Mesenchymal stem cell (in vitro differentiated cells and primary cell): Measurements from ENCODE around the gene CTNNA3.

Experiments used
- DNase-seq: peaks from one replicate; pipeline ENCODE4 v3.0.0-alpha.2; 2013
- H2AFZ ChIP-seq: one replicate; pipeline ENCODE4 v1.6.1; 2013; ENCODE audit warnings: low read depth, mild to moderate bottlenecking, control low read depth, inconsistent platforms, low read length, moderate library complexity
- H2AK5ac ChIP-seq: 2 replicates; pipeline ENCODE4 v1.6.1; 2013; ENCODE audit warnings: low read length, moderate library complexity, mild to moderate bottlenecking, inconsistent platforms; ENCODE audit not compliant: severe bottlenecking
- H2BK120ac ChIP-seq: one replicate; pipeline ENCODE4 v1.6.1; 2013; ENCODE audit warnings: low read depth, mild to moderate bottlenecking, inconsistent platforms, low read length, moderate library complexity
- H2BK12ac ChIP-seq, 2 experiments: one replicate each; pipeline ENCODE4 v1.6.1; 2013; ENCODE audit warnings: inconsistent platforms in 2 of 2, low read length in 2 of 2, mild to moderate bottlenecking in 2 of 2, moderate library complexity in 2 of 2, control low read depth in 1 of 2
- H2BK15ac ChIP-seq: one replicate; pipeline ENCODE4 v1.6.1; 2013; ENCODE audit warnings: mild to moderate bottlenecking, low read depth, inconsistent platforms; ENCODE audit not compliant: poor library complexity, severe bottlenecking
- H2BK5ac ChIP-seq: 2 replicates; pipeline ENCODE4 v1.6.1; 2013; ENCODE audit warnings: low read depth, mild to moderate bottlenecking, low read length, control low read depth, inconsistent platforms; ENCODE audit not compliant: poor library complexity, severe bottlenecking
- H3K14ac ChIP-seq, 2 experiments: one replicate each; pipeline ENCODE4 v1.6.1; 2013; ENCODE audit warnings: inconsistent platforms in 2 of 2, low read length in 2 of 2, control low read depth in 1 of 2, mild to moderate bottlenecking in 1 of 2, moderate library complexity in 1 of 2
- H3K18ac ChIP-seq, 2 experiments: one replicate each; pipeline ENCODE4 v1.6.1; 2013; ENCODE audit warnings: inconsistent platforms in 2 of 2, low read length in 2 of 2, control low read depth in 1 of 2, low read depth in 1 of 2, mild to moderate bottlenecking in 1 of 2
- H3K23ac ChIP-seq, 2 experiments: one replicate each; pipeline ENCODE4 v1.6.1; 2013; ENCODE audit warnings: inconsistent platforms in 2 of 2, low read length in 2 of 2, mild to moderate bottlenecking in 2 of 2, moderate library complexity in 2 of 2, control low read depth in 1 of 2
- H3K27ac ChIP-seq: 2 replicates; pipeline ENCODE4 v1.5.1; 2013; ENCODE audit warnings: mild to moderate bottlenecking, moderate library complexity, low read length, control low read depth, inconsistent platforms; ENCODE audit not compliant: poor library complexity, severe bottlenecking
- H3K27me3 ChIP-seq, 2 experiments: 2 replicates each; pipeline versions ENCODE4 v1.6.1 to v1.7.0; 2013; ENCODE audit warnings: low read length in 2 of 2, mild to moderate bottlenecking in 2 of 2, moderate library complexity in 2 of 2, control low read depth in 1 of 2, inconsistent platforms in 1 of 2; ENCODE audit not compliant: control insufficient read depth in 1 of 2, insufficient read depth in 1 of 2
- H3K36me3 ChIP-seq, 2 experiments: 2 replicates each; pipeline versions ENCODE4 v1.6.1 to v1.7.0; 2013; ENCODE audit warnings: low read length in 2 of 2, control low read depth in 1 of 2, inconsistent platforms in 1 of 2, low read depth in 1 of 2, mild to moderate bottlenecking in 1 of 2; ENCODE audit not compliant: insufficient read depth in 2 of 2, control insufficient read depth in 1 of 2
- H3K4ac ChIP-seq, 2 experiments: one replicate each; pipeline ENCODE4 v1.6.1; 2013; ENCODE audit warnings: inconsistent platforms in 2 of 2, low read length in 2 of 2, mild to moderate bottlenecking in 2 of 2, moderate library complexity in 2 of 2, control low read depth in 1 of 2, low read depth in 1 of 2
- H3K4me1 ChIP-seq: 2 replicates; pipeline ENCODE4 v1.6.1; 2013; ENCODE audit warnings: low read depth, low read length, control low read depth; ENCODE audit not compliant: control insufficient read depth, insufficient read depth
- H3K4me2 ChIP-seq: 2 replicates; pipeline ENCODE4 v1.6.1; 2013; ENCODE audit warnings: low read length, mild to moderate bottlenecking, inconsistent platforms; ENCODE audit not compliant: poor library complexity, severe bottlenecking
- H3K4me3 ChIP-seq, 2 experiments: 2 replicates each; pipeline versions ENCODE4 v1.5.1 to v1.7.0; 2013; ENCODE audit warnings: low read length in 2 of 2, mild to moderate bottlenecking in 2 of 2, control low read depth in 1 of 2, low read depth in 1 of 2; ENCODE audit not compliant: insufficient read depth in 1 of 2
- H3K79me1 ChIP-seq: replicated peaks from 2 replicates; pipeline ENCODE4 v1.6.1; 2013; ENCODE audit warnings: mild to moderate bottlenecking, control low read depth, low read length, inconsistent platforms; ENCODE audit not compliant: poor library complexity, severe bottlenecking
- H3K9ac ChIP-seq: 2 replicates; pipeline ENCODE4 v1.7.0; 2013; ENCODE audit warnings: mild to moderate bottlenecking, low read length, moderate library complexity
- H3K9me3 ChIP-seq: 2 replicates; pipeline ENCODE4 v1.7.0; 2013; ENCODE audit warnings: mild to moderate bottlenecking, low read length; ENCODE audit not compliant: control insufficient read depth
- H4K8ac ChIP-seq: one replicate; pipeline ENCODE4 v1.6.1; 2013; ENCODE audit warnings: inconsistent platforms, mild to moderate bottlenecking, low read length, moderate library complexity
- H4K91ac ChIP-seq: one replicate; pipeline ENCODE4 v1.6.1; 2013; ENCODE audit warnings: mild to moderate bottlenecking, low read length, inconsistent platforms
- WGBS: methylation state at CpG from one replicate; pipeline ENCODE4 v1.1.7; 2013; ENCODE audit warnings: mixed read lengths; 5-methylcytosine and 5-hydroxymethylcytosine counted together

The CTNNA3 gene

DNA sequence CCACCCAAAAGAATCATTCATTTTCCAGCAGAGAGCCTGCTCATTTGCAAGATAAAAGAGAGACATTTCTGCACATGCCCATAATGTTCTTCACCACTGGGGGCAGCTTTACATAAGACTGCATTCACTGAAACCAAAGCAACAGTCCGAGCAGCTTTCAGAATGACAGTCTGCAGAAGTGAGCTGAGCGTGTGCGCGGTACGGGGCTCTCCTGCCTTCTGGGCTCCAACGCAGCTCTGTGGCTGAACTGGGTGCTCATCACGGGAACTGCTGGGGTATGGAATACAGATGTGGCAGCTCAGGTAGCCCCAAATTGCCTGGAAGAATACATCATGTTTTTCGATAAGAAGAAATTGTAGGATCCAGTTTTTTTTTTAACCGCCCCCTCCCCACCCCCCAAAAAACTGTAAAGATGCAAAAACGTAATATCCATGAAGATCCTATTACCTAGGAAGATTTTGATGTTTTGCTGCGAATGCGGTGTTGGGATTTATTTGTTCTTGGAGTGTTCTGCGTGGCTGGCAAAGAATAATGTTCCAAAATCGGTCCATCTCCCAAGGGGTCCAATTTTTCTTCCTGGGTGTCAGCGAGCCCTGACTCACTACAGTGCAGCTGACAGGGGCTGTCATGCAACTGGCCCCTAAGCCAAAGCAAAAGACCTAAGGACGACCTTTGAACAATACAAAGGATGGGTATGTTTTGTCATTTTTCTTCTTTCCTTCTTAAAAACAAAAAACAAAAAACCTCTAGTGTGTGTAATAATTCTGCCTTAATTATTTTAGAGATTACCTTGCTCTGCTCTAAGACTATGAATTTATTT, 769.9 kb downstream of the CTNNA3 start, which contains the start of gene LRRTM3:
LRRTM3 (plus strand) TSS at position 141 of the 820 bp plus-strand sequence.
- peaks cover 2% of the 10 kb centered on the region for H3K4me1 ChIP-seq
- 21% methylated on average over 14 of the region's 16 CpGs for WGBS

GRCh38 chr10:66925373-66925772, 770.6 kb downstream of the CTNNA3 start:
- Histone ChIP-seq H3K9me3 (no peaks in the 10 kb centered on the region), H3K36me3 (no peaks in the 10 kb centered on the region), H3K4me2 (no peak overlapping the region), H4K8ac (no peak overlapping the region), H2AK5ac (no peak overlapping the region), H3K18ac (no peak overlapping the region), H2BK15ac (no peak overlapping the region), H3K4me1 (peaks cover 2% of the 10 kb centered on the region), H3K4ac (no peak overlapping the region), H3K79me1 (no peaks in the 10 kb centered on the region), H3K14ac (no peak overlapping the region), H3K27me3 (peaks cover 10 to 56% of the 10 kb centered on the region in 2 experiments), H3K9ac (no peak overlapping the region), H2BK120ac (no peak overlapping the region), H2BK5ac (no peak overlapping the region), H2AFZ (no peak overlapping the region), H3K23ac (no peak overlapping the region), H4K91ac (no peak overlapping the region), H2BK12ac (no peak overlapping the region), H3K4me3 (no peak overlapping the region), H3K27ac (no peak overlapping the region)
- WGBS, result 33% methylated on average over 7 of the region's 7 CpGs
- DNase-seq, result no peak

More for the DNA sequence above, 769.9 kb downstream of the CTNNA3 start, which contains the start of gene LRRTM3:
- Histone ChIP-seq H4K91ac (no peak within 1 kb of the TSS), H2BK120ac (no peak within 1 kb of the TSS), H3K27me3 (peaks cover 10 to 58% of the 10 kb centered on the region in 2 experiments), H3K9me3 (no peaks in the 10 kb centered on the region), H2BK5ac (no peak within 1 kb of the TSS), H3K18ac (no peak within 1 kb of the TSS), H3K9ac (no peak within 1 kb of the TSS), H2BK15ac (no peak within 1 kb of the TSS), H3K4me3 (peak within 1 kb of the TSS; percentile 56 to 70), H2AFZ (no peak within 1 kb of the TSS), H2AK5ac (no peak within 1 kb of the TSS), H3K23ac (no peak within 1 kb of the TSS), H4K8ac (no peak within 1 kb of the TSS), H3K79me1 (no peaks in the 10 kb centered on the region), H3K14ac (peak within 1 kb of the TSS in 1 of 2 experiments; percentile 64), H3K4ac (no peak within 1 kb of the TSS), H3K27ac (no peak within 1 kb of the TSS), H3K36me3 (no peaks in the 10 kb centered on the region), H3K4me2 (peak within 1 kb of the TSS; percentile 99), H2BK12ac (no peak within 1 kb of the TSS)
- peak; percentile 74 for DNase-seq

DNA sequence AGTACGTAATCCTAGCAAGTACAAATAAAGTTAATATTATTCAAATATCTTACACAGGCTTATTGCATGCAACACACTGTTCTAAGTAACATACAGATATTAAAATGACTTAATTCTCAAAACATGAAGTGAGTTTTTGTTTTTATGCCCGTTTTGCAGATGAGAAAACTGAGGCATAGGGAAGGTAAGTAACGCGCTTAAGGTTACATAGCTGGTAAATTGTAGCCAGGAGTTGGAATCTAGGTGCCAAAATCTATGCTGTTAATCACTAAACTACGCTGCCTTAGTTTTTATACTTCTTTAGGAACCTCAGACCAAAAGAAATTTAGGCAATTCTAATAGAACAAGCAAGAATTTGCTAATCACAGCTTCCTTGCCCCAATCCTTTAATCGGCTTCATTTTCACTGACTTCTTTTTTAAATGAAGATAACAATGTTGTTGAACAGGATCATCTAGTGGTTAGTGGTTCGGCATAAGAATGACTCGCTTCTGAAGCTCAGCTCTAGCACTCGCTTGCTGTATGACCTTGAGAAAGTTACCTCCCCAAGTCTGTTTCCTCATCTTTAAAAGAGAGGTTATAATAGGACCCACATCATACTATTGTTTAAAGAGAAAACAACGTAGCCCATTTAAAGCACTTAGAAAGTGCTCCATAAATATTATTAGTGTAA, 771.2 kb downstream of the CTNNA3 start:
- no peak overlapping the region for H2BK15ac ChIP-seq
- H3K23ac ChIP-seq, result no peak overlapping the region
- no peak overlapping the region for H3K18ac ChIP-seq
- no peak overlapping the region for H3K4me2 ChIP-seq
- H2BK12ac ChIP-seq, result no peak overlapping the region
- H2AFZ ChIP-seq, result no peak overlapping the region
- H3K36me3 ChIP-seq, result no peaks in the 10 kb centered on the region
- H3K79me1 ChIP-seq, result no peaks in the 10 kb centered on the region
- no peak overlapping the region for H4K8ac ChIP-seq
- H4K91ac ChIP-seq, result no peak overlapping the region
- no peak overlapping the region for H3K14ac ChIP-seq
- WGBS, result 72% methylated on average over 7 of the region's 10 CpGs
- H3K27me3 ChIP-seq, result peaks cover 10 to 51% of the 10 kb centered on the region in 2 experiments
- no peak overlapping the region for H3K9ac ChIP-seq
- no peak for DNase-seq
- H3K4ac ChIP-seq, result no peak overlapping the region
- no peak overlapping the region for H3K27ac ChIP-seq
- H2AK5ac ChIP-seq, result no peak overlapping the region
- peaks cover 2% of the 10 kb centered on the region for H3K4me1 ChIP-seq
- no peaks in the 10 kb centered on the region for H3K9me3 ChIP-seq
- H3K4me3 ChIP-seq, result no peak overlapping the region
- no peak overlapping the region for H2BK120ac ChIP-seq
- H2BK5ac ChIP-seq, result no peak overlapping the region

DNA sequence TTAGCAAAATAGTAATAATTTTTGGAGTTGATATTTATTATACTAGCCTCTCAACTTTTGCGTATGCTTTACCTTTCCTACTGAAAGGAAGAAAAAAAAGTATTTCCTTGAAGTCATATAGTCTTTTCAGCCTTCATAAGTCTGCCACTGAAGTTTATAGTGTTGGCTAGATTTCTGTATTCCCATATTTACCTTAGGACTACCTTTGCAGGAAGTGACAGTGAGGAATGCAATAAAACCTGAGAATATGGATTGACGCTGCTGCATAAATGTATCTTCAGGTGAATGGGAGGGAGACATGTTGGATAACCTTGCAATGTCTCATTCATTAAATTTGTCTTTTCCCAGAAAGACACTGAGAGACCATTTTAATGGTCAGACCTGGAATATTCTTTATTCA, 776.7 kb downstream of the CTNNA3 start:
- WGBS, result 89% methylated on average over 1 of the region's 2 CpGs
- no peak overlapping the region for H2BK12ac ChIP-seq
- H3K18ac ChIP-seq, result no peak overlapping the region
- H3K36me3 ChIP-seq, result no peaks in the 10 kb centered on the region
- no peaks in the 10 kb centered on the region for H3K4me1 ChIP-seq
- H3K9me3 ChIP-seq, result no peaks in the 10 kb centered on the region
- peaks cover 0 to 2% of the 10 kb centered on the region in 2 experiments for H3K27me3 ChIP-seq
- H3K14ac ChIP-seq, result no peak overlapping the region
- no peak overlapping the region for H2BK5ac ChIP-seq
- H4K8ac ChIP-seq, result no peak overlapping the region
- H2BK120ac ChIP-seq, result no peak overlapping the region
- H3K27ac ChIP-seq, result no peak overlapping the region
- H2AFZ ChIP-seq, result no peak overlapping the region
- no peak for DNase-seq
- H3K23ac ChIP-seq, result no peak overlapping the region
- no peak overlapping the region for H4K91ac ChIP-seq
- no peak overlapping the region for H3K4ac ChIP-seq
- no peak overlapping the region for H2BK15ac ChIP-seq
- no peaks in the 10 kb centered on the region for H3K79me1 ChIP-seq
- no peak overlapping the region for H3K4me2 ChIP-seq
- H3K4me3 ChIP-seq, result no peak overlapping the region
- no peak overlapping the region for H2AK5ac ChIP-seq
- no peak overlapping the region for H3K9ac ChIP-seq
